GM18907 (cell line): ENCODE results near the gene CDC42.

Experiments used
- ATAC-seq: cut with Tn5 transposase; IDR thresholded peaks from one replicate; pipeline ENCODE4 v1.9.1; 2021; ENCODE audit warnings: mild to moderate bottlenecking, moderate library complexity; ENCODE audit not compliant: unreplicated experiment

The CDC42 gene

GRCh38 chr1:22107126-22107525 is 54.6 kb downstream of the CDC42 start:
- no peak for ATAC-seq

- ATAC-seq, result no peak
These were observed 56.0 kb downstream of the CDC42 start for GRCh38 chr1:22108339-22109105.

- no peak for ATAC-seq
These were observed 57.5 kb downstream of the CDC42 start for GRCh38 chr1:22110016-22110415.

- no peak for ATAC-seq
These were observed 58.6 kb downstream of the CDC42 start for GRCh38 chr1:22111115-22111514.

- no peak for ATAC-seq
These were observed 59.1 kb downstream of the CDC42 start for GRCh38 chr1:22111620-22112019.

GRCh38 chr1:22112554-22112953 is 60.0 kb downstream of the CDC42 start:
- no peak for ATAC-seq

- ATAC-seq, result no peak
These were observed 61.8 kb downstream of the CDC42 start for GRCh38 chr1:22114083-22115012.

GRCh38 chr1:22115286-22115685 is 62.8 kb downstream of the CDC42 start:
- ATAC-seq, result no peak

GRCh38 chr1:22117238-22117637 is 64.7 kb downstream of the CDC42 start:
- ATAC-seq, result no peak

- ATAC-seq, result no peak
These were observed 65.3 kb downstream of the CDC42 start for GRCh38 chr1:22117851-22118250.

GRCh38 chr1:22118291-22118992 is 65.9 kb downstream of the CDC42 start:
- no peak for ATAC-seq

GRCh38 chr1:22119626-22120468 is 67.3 kb downstream of the CDC42 start:
- no peak for ATAC-seq

- no peak for ATAC-seq
These were observed 67.9 kb downstream of the CDC42 start for GRCh38 chr1:22120469-22120790.

GRCh38 chr1:22121421-22121911 is 69.0 kb downstream of the CDC42 start:
- ATAC-seq, result no peak

GRCh38 chr1:22122273-22123070 is 70.0 kb downstream of the CDC42 start:
- no peak for ATAC-seq

GRCh38 chr1:22123071-22123390 is 70.5 kb downstream of the CDC42 start:
- no peak for ATAC-seq

- no peak for ATAC-seq
These were observed 71.4 kb downstream of the CDC42 start for GRCh38 chr1:22123901-22124404.

- ATAC-seq, result no peak
These were observed 72.2 kb downstream of the CDC42 start for GRCh38 chr1:22124592-22125229.

- ATAC-seq, result no peak
These were observed 74.0 kb downstream of the CDC42 start for GRCh38 chr1:22126531-22126930.
